Ovary (tissue), 3 donors: ENCODE data around the gene HERPUD2.

Experiments used
- CTCF ChIP-seq, 3 donors: fragments of 450-650 bp in 2 of 3; fragments of 200-600 bp in 1 of 3; IDR thresholded peaks; one replicate each; pipeline versions ENCODE4 v1.5.1 to v1.8.0; 2016 to 2022; ENCODE audit warnings: antibody characterized with exemption in 3 of 3, mild to moderate bottlenecking in 1 of 3
- EP300 ChIP-seq: sonication (generic); formaldehyde crosslinking; IDR thresholded peaks from one replicate; pipeline ENCODE4 v1.6.1; 2017; ENCODE audit warnings: antibody characterized with exemption
- POLR2A ChIP-seq: fragments of 450-650 bp; IDR thresholded peaks from one replicate; pipeline ENCODE4 v1.6.1; 2017; ENCODE audit warnings: antibody characterized with exemption, mild to moderate bottlenecking, moderate library complexity
- donor health status: DM: no; HTN: no; CAD: no.

GRCh38 chr7:35735396-35735795 is 40.5 kb upstream of the HERPUD2 start:
- TF ChIP-seq CTCF (IDR thresholded peaks at IDR 0.05), result no peak
- no peak for TF ChIP-seq POLR2A
- no peak for TF ChIP-seq EP300
